CD14-positive monocyte (primary cell): ENCODE measurements around the gene CTF1. TPM values are rescaled to one million over a fixed set of nuclear protein-coding genes. Genes with fewer than 3 reads are reported as not detected.
"Not testable (repeated sequence)": the region's sequence is repeated elsewhere in the genome, so short reads cannot be mapped to it uniquely, and the experiment has no call there.

ENCODE experiments used
- DNase-seq, 3 donors: peaks; one replicate each; pipeline ENCODE4 v3.0.0-alpha.2; 2011 to 2022
- H2AFZ ChIP-seq: 2 replicates; pipeline ENCODE4 v1.6.0; 2012; ENCODE audit warnings: mild to moderate bottlenecking, low read depth, low read length, inconsistent platforms; ENCODE audit not compliant: insufficient read depth, poor library complexity, severe bottlenecking
- H3K27ac ChIP-seq, 2 donors: 1 replicate in 1 of 2; 2 replicates in 1 of 2; pipeline ENCODE4 v1.5.1; 2012 to 2013; ENCODE audit warnings: low read length in 2 of 2, control low read depth in 1 of 2, inconsistent platforms in 1 of 2, low read depth in 1 of 2, mild to moderate bottlenecking in 1 of 2
- H3K27me3 ChIP-seq, 2 donors: one replicate each; pipeline versions ENCODE4 v1.6.0 to v1.6.1; 2011 to 2013; ENCODE audit warnings: low read length in 2 of 2; ENCODE audit not compliant: control insufficient read depth in 2 of 2, insufficient read depth in 2 of 2
- H3K36me3 ChIP-seq, 2 donors: replicated peaks in 1 of 2; 1 replicate in 1 of 2; 2 replicates in 1 of 2; pipeline versions ENCODE4 v1.5.1 to v1.6.1; 2012 to 2013; ENCODE audit warnings: low read length in 2 of 2, control low read depth in 1 of 2, inconsistent platforms in 1 of 2, mild to moderate bottlenecking in 1 of 2; ENCODE audit not compliant: insufficient read depth in 2 of 2, control insufficient read depth in 1 of 2
- H3K4me1 ChIP-seq, 2 donors: 1 replicate in 1 of 2; 2 replicates in 1 of 2; pipeline versions ENCODE4 v1.5.1 to v1.6.1; 2012 to 2013; ENCODE audit warnings: low read length in 2 of 2, control low read depth in 1 of 2, inconsistent platforms in 1 of 2, mild to moderate bottlenecking in 1 of 2, moderate library complexity in 1 of 2; ENCODE audit not compliant: insufficient read depth in 2 of 2, control insufficient read depth in 1 of 2
- H3K4me2 ChIP-seq: replicated peaks from 2 replicates; pipeline ENCODE3; 2012; ENCODE audit warnings: low read length, moderate library complexity, mild to moderate bottlenecking; ENCODE audit not compliant: poor library complexity, severe bottlenecking; ENCODE audit errors: extremely low read depth
- H3K4me3 ChIP-seq, 3 experiments: fragments of 200-600 bp in 1 of 3; sonication (generic) in 1 of 3; replicated peaks in 1 of 3; 1 replicate in 2 of 3; 2 replicates in 1 of 3; pipeline ENCODE4 v1.5.1; 2011 to 2013; ENCODE audit warnings: low read length in 3 of 3, mild to moderate bottlenecking in 3 of 3, control low read depth in 2 of 3, low read depth in 2 of 3, inconsistent platforms in 1 of 3, moderate library complexity in 1 of 3
- H3K79me2 ChIP-seq: 2 replicates; pipeline ENCODE4 v1.6.0; 2012; ENCODE audit warnings: mild to moderate bottlenecking, control low read depth, inconsistent platforms, low read length, moderate library complexity; ENCODE audit not compliant: insufficient read depth
- H3K9ac ChIP-seq: 2 replicates; pipeline ENCODE4 v1.6.0; 2017; ENCODE audit warnings: low read length, mild to moderate bottlenecking; ENCODE audit not compliant: insufficient read depth, poor library complexity, severe bottlenecking
- H3K9me3 ChIP-seq, 2 donors: replicated peaks in 1 of 2; 1 replicate in 1 of 2; 2 replicates in 1 of 2; pipeline versions ENCODE4 v1.5.1 to v1.6.1; 2012 to 2013; ENCODE audit warnings: low read length in 2 of 2, control low read depth in 1 of 2; ENCODE audit not compliant: control insufficient read depth in 1 of 2, insufficient read depth in 1 of 2
- H4K20me1 ChIP-seq: 2 replicates; pipeline ENCODE4 v1.6.0; 2012; ENCODE audit warnings: mild to moderate bottlenecking, low read length, control low read depth, moderate library complexity; ENCODE audit not compliant: insufficient read depth
- H3K27ac Mint-ChIP-seq, 7 donors: one replicate each; pipeline ENCODE4 v1.8.0; 2020; ENCODE audit warnings: mild to moderate bottlenecking in 7 of 7, mixed read lengths in 7 of 7, moderate library complexity in 6 of 7, inconsistent platforms in 2 of 7
- H3K27me3 Mint-ChIP-seq, 3 donors: one replicate each; pipeline ENCODE4 v1.8.0; 2021 to 2022; ENCODE audit warnings: low read depth in 3 of 3, mild to moderate bottlenecking in 3 of 3, mixed read lengths in 3 of 3, moderate library complexity in 3 of 3, inconsistent platforms in 1 of 3
- H3K36me3 Mint-ChIP-seq, 2 donors: one replicate each; pipeline ENCODE4 v1.8.0; 2020; ENCODE audit warnings: mixed read lengths in 2 of 2, inconsistent platforms in 1 of 2, mild to moderate bottlenecking in 1 of 2
- H3K4me1 Mint-ChIP-seq: one replicate; pipeline ENCODE4 v1.8.0; 2020; ENCODE audit warnings: mild to moderate bottlenecking, mixed read lengths
- H3K4me3 Mint-ChIP-seq, 2 donors: one replicate each; pipeline ENCODE4 v1.8.0; 2020; ENCODE audit warnings: mild to moderate bottlenecking in 2 of 2, mixed read lengths in 2 of 2, moderate library complexity in 1 of 2
- H3K9me3 Mint-ChIP-seq, 7 donors: one replicate each; pipeline ENCODE4 v1.8.0; 2020 to 2022; ENCODE audit warnings: mixed read lengths in 7 of 7, mild to moderate bottlenecking in 6 of 7, moderate library complexity in 6 of 7, inconsistent platforms in 2 of 7
- WGBS: methylation state at CpG from one replicate; pipeline ENCODE4 v1.1.5; 2013; ENCODE audit warnings: missing lambda C conversion rate; ENCODE audit not compliant: insufficient coverage; 5-methylcytosine and 5-hydroxymethylcytosine counted together
- intact Hi-C, 2 donors: fragments of 100-400 bp; cut with micrococcal nuclease; formaldehyde crosslinking; loops; one replicate each; pipeline versions ENCODE4 v1.15.0 to v1.15.1; 2023
- polyA plus RNA-seq, 3 donors: library from polyadenylated mRNA; depleted of rRNA in 1 of 3; unstranded in 2 of 3; stranded (reverse) in 1 of 3; fragments of 300-500 nt in 2 of 3; fragments of >200 nt in 1 of 3; fragmentation: Illumina TruSeq in 2 of 3; gene quantifications; 1 replicate in 2 of 3; 2 replicates in 1 of 3; pipeline ENCODE4 v1.2.3, GENCODE V29; 2012 to 2021
- TF ChIP-seq, protein P1 (sequence below): fragments of 200-600 bp; IDR thresholded peaks from one replicate; pipeline ENCODE4 v1.8.0; 2022; ENCODE audit warnings: antibody characterized with exemption, mild to moderate bottlenecking

Gene CTF1
- polyA plus RNA-seq, 3 donors: 0.93 TPM; not detected in 2

DNA sequence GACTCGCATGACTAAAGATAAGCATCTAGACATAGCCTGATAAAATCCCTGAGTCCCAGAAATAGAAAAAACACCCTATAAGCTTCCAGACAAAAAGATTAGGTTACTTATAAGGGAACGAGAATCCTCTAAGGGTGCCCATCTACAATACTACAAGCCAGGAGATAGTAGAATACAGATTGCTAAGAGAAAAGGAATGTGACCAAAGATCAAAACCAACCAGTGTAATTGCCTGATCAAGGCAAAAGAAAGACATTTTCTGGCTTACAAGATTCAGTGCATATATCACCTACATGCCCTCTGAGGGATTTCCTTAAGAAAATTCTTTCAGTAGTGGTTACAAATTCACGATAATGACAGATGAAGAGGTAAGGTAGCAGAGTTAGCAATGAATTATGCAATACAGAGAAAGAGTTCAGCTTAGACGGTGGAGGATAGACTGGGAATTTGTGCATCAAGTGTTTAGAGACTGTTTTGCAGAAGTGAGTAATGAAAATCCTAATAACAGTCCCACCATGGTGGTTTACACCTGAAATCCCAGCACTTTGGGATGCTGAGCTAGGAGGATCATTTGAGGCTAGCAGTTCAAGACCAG, 37.5 kb upstream of the CTF1 start:
- no peak overlapping the region for H3K27ac Mint-ChIP-seq
- TF ChIP-seq, protein P1, sequence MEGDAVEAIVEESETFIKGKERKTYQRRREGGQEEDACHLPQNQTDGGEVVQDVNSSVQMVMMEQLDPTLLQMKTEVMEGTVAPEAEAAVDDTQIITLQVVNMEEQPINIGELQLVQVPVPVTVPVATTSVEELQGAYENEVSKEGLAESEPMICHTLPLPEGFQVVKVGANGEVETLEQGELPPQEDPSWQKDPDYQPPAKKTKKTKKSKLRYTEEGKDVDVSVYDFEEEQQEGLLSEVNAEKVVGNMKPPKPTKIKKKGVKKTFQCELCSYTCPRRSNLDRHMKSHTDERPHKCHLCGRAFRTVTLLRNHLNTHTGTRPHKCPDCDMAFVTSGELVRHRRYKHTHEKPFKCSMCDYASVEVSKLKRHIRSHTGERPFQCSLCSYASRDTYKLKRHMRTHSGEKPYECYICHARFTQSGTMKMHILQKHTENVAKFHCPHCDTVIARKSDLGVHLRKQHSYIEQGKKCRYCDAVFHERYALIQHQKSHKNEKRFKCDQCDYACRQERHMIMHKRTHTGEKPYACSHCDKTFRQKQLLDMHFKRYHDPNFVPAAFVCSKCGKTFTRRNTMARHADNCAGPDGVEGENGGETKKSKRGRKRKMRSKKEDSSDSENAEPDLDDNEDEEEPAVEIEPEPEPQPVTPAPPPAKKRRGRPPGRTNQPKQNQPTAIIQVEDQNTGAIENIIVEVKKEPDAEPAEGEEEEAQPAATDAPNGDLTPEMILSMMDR: no peak
- no peak for DNase-seq
- no peaks in the 10 kb centered on the region for H3K4me1 ChIP-seq
- H3K4me2 ChIP-seq: no peak overlapping the region
- H3K27ac ChIP-seq: no peak overlapping the region
- H2AFZ ChIP-seq: no peak overlapping the region
- H3K9me3 ChIP-seq: peaks cover 0 to 2% of the 10 kb centered on the region in 2 donors
- no peaks in the 10 kb centered on the region for H3K4me1 Mint-ChIP-seq
- no peaks in the 10 kb centered on the region for H4K20me1 ChIP-seq
- no peaks in the 10 kb centered on the region for H3K27me3 ChIP-seq
- no peak overlapping the region for H3K4me3 Mint-ChIP-seq
- no peak overlapping the region for H3K4me3 ChIP-seq
- H3K9ac ChIP-seq: no peak overlapping the region
- WGBS: no CpG with 5 or more reads among the region's 4 CpGs
- H3K36me3 ChIP-seq: no peaks in the 10 kb centered on the region
- H3K9me3 Mint-ChIP-seq: peaks cover 0 to 3% (median 0%) of the 10 kb centered on the region in 7 donors
- H3K79me2 ChIP-seq: no peaks in the 10 kb centered on the region
- H3K27me3 Mint-ChIP-seq: no peaks in the 10 kb centered on the region
- intact Hi-C loops: no loop called here
- peaks cover under 1 to 4% of the 10 kb centered on the region in 2 donors for H3K36me3 Mint-ChIP-seq

DNA sequence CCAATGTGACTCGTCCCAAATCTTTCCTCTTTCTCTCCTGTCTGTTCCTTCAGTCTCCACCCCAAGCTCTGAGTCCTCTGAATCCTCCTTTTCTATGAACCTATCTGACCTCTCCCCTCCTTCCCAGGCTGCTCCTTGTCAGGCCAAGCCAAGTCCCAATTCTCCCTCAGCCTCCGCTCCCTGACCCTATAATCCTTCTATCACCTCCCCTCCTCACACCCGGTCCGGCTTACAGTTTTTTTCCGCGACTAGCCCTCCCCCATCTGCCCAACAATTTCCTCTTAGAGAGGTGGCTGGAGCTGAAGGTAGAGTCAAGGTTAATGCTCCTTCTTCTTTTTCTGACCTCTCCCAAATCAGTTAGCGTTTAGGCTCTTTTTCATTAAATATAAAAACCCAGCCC, 35.7 kb upstream of the CTF1 start:
- WGBS: 97% methylated on average over 2 of the region's 7 CpGs
- H3K27ac ChIP-seq, H3K9me3 Mint-ChIP-seq, H3K9ac ChIP-seq, H2AFZ ChIP-seq, H4K20me1 ChIP-seq, intact Hi-C loops, DNase-seq, H3K9me3 ChIP-seq, H3K4me3 Mint-ChIP-seq, H3K4me2 ChIP-seq, H3K4me1 Mint-ChIP-seq, H3K36me3 Mint-ChIP-seq, H3K27ac Mint-ChIP-seq, H3K27me3 ChIP-seq, H3K36me3 ChIP-seq, H3K27me3 Mint-ChIP-seq, H3K4me1 ChIP-seq, H3K4me3 ChIP-seq, H3K79me2 ChIP-seq: not testable (repeated sequence)

GRCh38 chr16:30863178-30863577, 33.2 kb upstream of the CTF1 start:
- H3K4me3 Mint-ChIP-seq, H3K79me2 ChIP-seq, H4K20me1 ChIP-seq, H3K36me3 ChIP-seq, H3K27ac Mint-ChIP-seq, intact Hi-C loops, H3K4me1 Mint-ChIP-seq, H3K4me2 ChIP-seq, DNase-seq, H2AFZ ChIP-seq, H3K9me3 Mint-ChIP-seq, H3K27me3 Mint-ChIP-seq, H3K27ac ChIP-seq, H3K4me1 ChIP-seq, H3K4me3 ChIP-seq, H3K27me3 ChIP-seq, H3K9ac ChIP-seq, H3K36me3 Mint-ChIP-seq, H3K9me3 ChIP-seq: not testable (repeated sequence)
- 100% methylated on average over 1 of the region's 3 CpGs for WGBS
